Smooth muscle cell (in vitro differentiated cells): Measurements from ENCODE around the gene SMIM3. TPM values are rescaled to one million over a fixed set of nuclear protein-coding genes. Genes with fewer than 3 reads are reported as not detected.
A peak's percentile ranks its signal among the peaks of the same experiment; 100 is the strongest.

ENCODE experiments used
- DNase-seq: peaks from one replicate; lab custom pipeline; 2025; ENCODE audit not compliant: unreplicated experiment; lab: John Stamatoyannopoulos, UW
- H2AFZ ChIP-seq: fragments of 200-600 bp; sonication (generic); 2 replicates; pipeline ENCODE4 v1.6.0; 2016; ENCODE audit warnings: antibody characterized with exemption, low read depth, mild to moderate bottlenecking
- H3F3A ChIP-seq: fragments of 200-600 bp; sonication (generic); 2 replicates; pipeline ENCODE4 v1.6.0; 2017; ENCODE audit warnings: antibody characterized with exemption, low read depth
- H3K27ac ChIP-seq: fragments of 200-600 bp; sonication (generic); 2 replicates; pipeline ENCODE4 v1.5.1; 2016; ENCODE audit warnings: low read depth, mild to moderate bottlenecking
- H3K27me3 ChIP-seq: fragments of 200-600 bp; sonication (generic); 2 replicates; pipeline ENCODE4 v1.6.1; 2016; ENCODE audit warnings: low read depth, mild to moderate bottlenecking
- H3K36me3 ChIP-seq: fragments of 200-600 bp; sonication (generic); 2 replicates; pipeline ENCODE4 v1.5.1; 2016; ENCODE audit warnings: low read depth
- H3K4me1 ChIP-seq: fragments of 200-600 bp; sonication (generic); 2 replicates; pipeline ENCODE4 v1.5.1; 2016; ENCODE audit warnings: low read depth
- H3K4me2 ChIP-seq: fragments of 200-600 bp; sonication (generic); 2 replicates; pipeline ENCODE4 v1.6.0; 2016; ENCODE audit warnings: mild to moderate bottlenecking
- H3K4me3 ChIP-seq: fragments of 200-600 bp; sonication (generic); 2 replicates; pipeline ENCODE4 v1.5.1; 2016; ENCODE audit warnings: mild to moderate bottlenecking
- H3K79me2 ChIP-seq: fragments of 200-600 bp; sonication (generic); 2 replicates; pipeline ENCODE4 v1.6.0; 2016; ENCODE audit warnings: low read depth, mild to moderate bottlenecking
- H3K9ac ChIP-seq: fragments of 200-600 bp; sonication (generic); 2 replicates; pipeline ENCODE4 v1.6.0; 2016; ENCODE audit warnings: low read depth
- H3K9me3 ChIP-seq: fragments of 200-600 bp; sonication (generic); replicated peaks from 2 replicates; pipeline ENCODE4 v1.5.1; 2016; ENCODE audit warnings: low read depth
- H4K20me1 ChIP-seq: fragments of 200-600 bp; sonication (generic); 2 replicates; pipeline ENCODE4 v1.6.0; 2016; ENCODE audit warnings: low read depth
- WGBS: methylation state at CpG from one replicate; pipeline ENCODE4 v1.1.7; 2016; ENCODE audit warnings: low lambda C conversion rate; 5-methylcytosine and 5-hydroxymethylcytosine counted together
- polyA plus RNA-seq: library from polyadenylated mRNA; unstranded; fragments of >200 nt; fragmentation: Nextera tagmentation; extraction: Ambion mirVana; gene quantifications from 2 replicates; pipeline ENCODE4 v1.2.1, GENCODE V29; 2016
- total RNA-seq: library from RNA; depleted of rRNA; stranded (reverse); fragments of >200 nt; gene quantifications from 2 replicates; pipeline ENCODE4 v1.2.3, GENCODE V29; 2014
- TF ChIP-seq, protein P1 (sequence below): fragments of 200-600 bp; sonication (generic); IDR thresholded peaks from 2 replicates; pipeline ENCODE4 v1.5.1; 2017; ENCODE audit warnings: borderline replicate concordance, mild to moderate bottlenecking, antibody characterized with exemption; ENCODE audit not compliant: insufficient read depth, poor library complexity, severe bottlenecking

The SMIM3 gene
- total and polyA plus RNA-seq, 2 experiments from 2014 or later: 178 to 261 TPM

DNA sequence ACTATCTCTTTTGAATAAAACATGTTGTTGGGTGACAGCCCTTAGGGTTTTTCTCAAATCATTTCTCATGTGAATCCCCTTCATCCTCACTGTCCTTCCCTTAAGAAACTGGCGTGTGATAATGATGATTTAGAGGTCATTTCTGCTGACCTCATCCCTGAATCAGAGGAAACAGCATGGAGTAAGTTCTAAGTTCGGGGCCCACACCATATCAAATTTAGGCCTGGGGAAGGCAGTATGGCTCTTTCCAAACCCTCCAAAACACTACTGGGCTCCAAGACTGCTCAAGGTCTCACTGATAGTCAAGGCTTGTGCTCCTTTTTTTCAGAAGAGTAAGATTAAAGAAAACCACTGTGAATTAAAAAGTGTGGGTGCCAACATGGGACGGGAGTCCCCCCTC is 872 bp upstream of the SMIM3 start:
- TF ChIP-seq, protein P1, sequence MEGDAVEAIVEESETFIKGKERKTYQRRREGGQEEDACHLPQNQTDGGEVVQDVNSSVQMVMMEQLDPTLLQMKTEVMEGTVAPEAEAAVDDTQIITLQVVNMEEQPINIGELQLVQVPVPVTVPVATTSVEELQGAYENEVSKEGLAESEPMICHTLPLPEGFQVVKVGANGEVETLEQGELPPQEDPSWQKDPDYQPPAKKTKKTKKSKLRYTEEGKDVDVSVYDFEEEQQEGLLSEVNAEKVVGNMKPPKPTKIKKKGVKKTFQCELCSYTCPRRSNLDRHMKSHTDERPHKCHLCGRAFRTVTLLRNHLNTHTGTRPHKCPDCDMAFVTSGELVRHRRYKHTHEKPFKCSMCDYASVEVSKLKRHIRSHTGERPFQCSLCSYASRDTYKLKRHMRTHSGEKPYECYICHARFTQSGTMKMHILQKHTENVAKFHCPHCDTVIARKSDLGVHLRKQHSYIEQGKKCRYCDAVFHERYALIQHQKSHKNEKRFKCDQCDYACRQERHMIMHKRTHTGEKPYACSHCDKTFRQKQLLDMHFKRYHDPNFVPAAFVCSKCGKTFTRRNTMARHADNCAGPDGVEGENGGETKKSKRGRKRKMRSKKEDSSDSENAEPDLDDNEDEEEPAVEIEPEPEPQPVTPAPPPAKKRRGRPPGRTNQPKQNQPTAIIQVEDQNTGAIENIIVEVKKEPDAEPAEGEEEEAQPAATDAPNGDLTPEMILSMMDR: no peak
- H3K4me2 ChIP-seq: peak overlapping the region; percentile 96
- H3K27me3 ChIP-seq: no peaks in the 10 kb centered on the region
- no peak overlapping the region for H2AFZ ChIP-seq
- H3F3A ChIP-seq: peaks cover 42% of the 10 kb centered on the region
- WGBS: 35% methylated on average over 3 of the region's 3 CpGs
- no peaks in the 10 kb centered on the region for H3K36me3 ChIP-seq
- peaks cover 24% of the 10 kb centered on the region for H3K4me1 ChIP-seq
- peaks cover 6% of the 10 kb centered on the region for H4K20me1 ChIP-seq
- H3K9me3 ChIP-seq: no peaks in the 10 kb centered on the region
- peak overlapping the region; percentile 98 for H3K27ac ChIP-seq
- H3K9ac ChIP-seq: peak overlapping the region; percentile 94
- H3K79me2 ChIP-seq: peaks cover 70% of the 10 kb centered on the region
- no peak for DNase-seq
- H3K4me3 ChIP-seq: peak overlapping the region; percentile 92

DNA sequence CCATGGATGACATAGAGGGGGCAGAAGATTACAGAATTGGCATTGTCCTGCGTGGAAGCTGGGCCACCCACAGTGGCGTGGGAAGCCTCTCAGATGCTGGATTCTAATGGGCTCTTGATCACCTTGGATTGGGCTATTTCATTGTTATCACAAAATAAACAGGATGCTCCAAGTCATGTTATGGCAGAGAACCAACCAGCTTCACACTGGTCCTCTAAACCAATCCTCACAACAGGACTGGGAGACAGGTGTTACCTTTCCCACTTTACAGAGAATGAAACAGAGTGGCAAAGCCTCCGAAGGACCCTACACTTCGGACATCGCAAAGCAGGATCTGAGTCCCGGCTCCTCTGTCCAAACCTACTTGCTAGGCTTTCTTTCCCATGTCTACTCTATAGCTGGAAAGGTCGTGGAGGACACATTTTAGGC is 455 bp upstream of the SMIM3 start:
- 22% methylated on average over 7 of the region's 7 CpGs for WGBS
- TF ChIP-seq, protein P1: no peak
- Histone ChIP-seq H3K9ac (peak overlapping the region; percentile 94), H3K4me3 (peak overlapping the region; percentile 92), H3K4me1 (peaks cover 28% of the 10 kb centered on the region), H3K4me2 (peak overlapping the region; percentile 96), H3K79me2 (peaks cover 74% of the 10 kb centered on the region), H3K27ac (peak overlapping the region; percentile 98), H3K36me3 (no peaks in the 10 kb centered on the region), H3K9me3 (no peaks in the 10 kb centered on the region), H2AFZ (peak overlapping the region; percentile 71), H4K20me1 (peaks cover 6% of the 10 kb centered on the region), H3K27me3 (no peaks in the 10 kb centered on the region), H3F3A (peaks cover 46% of the 10 kb centered on the region)
- DNase-seq: no peak

DNA sequence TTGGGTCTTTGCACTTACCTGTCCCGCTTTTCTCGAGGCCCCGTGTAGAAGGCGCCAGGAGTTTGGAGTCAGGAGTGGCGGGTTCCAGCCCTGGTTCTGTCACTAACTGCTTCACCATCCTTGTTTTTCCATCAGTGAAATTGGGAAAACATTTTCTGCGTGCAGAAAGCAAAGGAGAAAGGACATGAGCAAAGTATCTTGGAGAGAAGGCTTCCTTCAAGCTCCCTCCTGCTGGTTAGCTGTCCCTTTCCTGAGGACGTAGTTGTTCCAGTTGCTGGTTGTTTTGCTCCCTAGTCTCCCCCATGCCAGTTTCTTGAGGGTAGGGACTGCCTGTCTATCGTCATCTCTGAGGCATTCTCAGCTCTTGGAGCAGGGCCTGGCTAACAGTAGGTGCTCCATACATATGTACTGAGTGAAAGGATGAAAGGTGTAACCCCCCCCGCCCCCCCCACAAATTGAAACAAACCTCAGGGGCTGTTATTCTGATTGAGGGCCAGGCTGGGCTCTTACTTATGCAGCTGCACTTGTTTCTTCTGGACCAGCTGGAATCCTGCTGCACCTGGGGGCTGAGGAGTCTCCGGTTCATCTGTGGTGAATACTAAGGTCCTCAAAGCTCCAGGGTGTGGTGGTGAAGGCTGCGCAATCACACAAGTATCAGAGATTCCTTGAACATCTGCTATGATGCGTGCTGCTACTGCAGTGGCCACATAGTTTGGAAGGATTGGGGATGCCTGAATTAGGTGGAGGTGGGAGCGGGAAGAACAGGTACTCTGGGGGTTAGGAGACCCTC is 1.0 kb downstream of the SMIM3 start:
- H3K36me3 ChIP-seq: no peaks in the 10 kb centered on the region
- no peak overlapping the region for H2AFZ ChIP-seq

More for the DNA sequence above, 1.0 kb downstream of the SMIM3 start:
- no peaks in the 10 kb centered on the region for H3K27me3 ChIP-seq
- H3K27ac ChIP-seq: peak overlapping the region; percentile 98
- peak overlapping the region; percentile 96 for H3K4me2 ChIP-seq
- no peak for DNase-seq
- H3F3A ChIP-seq: peaks cover 55% of the 10 kb centered on the region
- peak overlapping the region; percentile 94 for H3K9ac ChIP-seq
- H3K79me2 ChIP-seq: peaks cover 84% of the 10 kb centered on the region
- H3K9me3 ChIP-seq: no peaks in the 10 kb centered on the region
- TF ChIP-seq, protein P1: no peak
- WGBS: 23% methylated on average over 12 of the region's 13 CpGs
- peak overlapping the region; percentile 92 for H3K4me3 ChIP-seq
- H3K4me1 ChIP-seq: peaks cover 37% of the 10 kb centered on the region
- peaks cover 6% of the 10 kb centered on the region for H4K20me1 ChIP-seq
